Stimulated activated CD8-positive, alpha-beta memory T cell treated with anti-CD3 and anti-CD28 coated beads, Interleukin-7, amount 100 ng/mL, for 1 hour (primary cell): ENCODE data around the gene MAP2K6.
"Not testable (repeated sequence)": the region's sequence is repeated elsewhere in the genome, so short reads cannot be mapped to it uniquely, and the experiment has no call there.

Source experiments
- DNase-seq, 2 donors: peaks; one replicate each; pipeline ENCODE4 v3.0.0-alpha.2; 2020; ENCODE audit warnings: low read depth in 2 of 2

The MAP2K6 gene

DNA sequence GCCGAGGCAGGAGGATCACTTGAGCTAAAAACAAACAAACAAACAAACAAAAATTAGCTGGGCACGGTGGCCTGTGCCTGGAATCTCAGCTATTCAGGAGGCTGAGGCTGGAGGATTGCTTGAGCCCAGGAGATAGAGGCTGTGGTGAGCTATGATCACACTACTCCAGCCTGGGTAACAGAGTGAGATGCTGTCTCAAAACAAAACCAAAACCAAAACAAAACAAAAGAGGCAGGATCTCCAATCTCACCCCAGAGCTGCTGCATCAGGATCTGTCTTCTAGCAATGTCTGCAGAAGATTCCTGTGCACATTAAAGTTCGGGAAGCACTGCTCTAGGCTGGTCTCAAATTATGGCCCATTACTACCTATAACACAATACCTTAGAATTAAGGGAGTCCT lies 43.1 kb downstream of the MAP2K6 start:
- DNase-seq = no peak

GRCh38 chr17:69460963-69461922 lies 46.7 kb downstream of the MAP2K6 start:
- no peak for DNase-seq

DNA sequence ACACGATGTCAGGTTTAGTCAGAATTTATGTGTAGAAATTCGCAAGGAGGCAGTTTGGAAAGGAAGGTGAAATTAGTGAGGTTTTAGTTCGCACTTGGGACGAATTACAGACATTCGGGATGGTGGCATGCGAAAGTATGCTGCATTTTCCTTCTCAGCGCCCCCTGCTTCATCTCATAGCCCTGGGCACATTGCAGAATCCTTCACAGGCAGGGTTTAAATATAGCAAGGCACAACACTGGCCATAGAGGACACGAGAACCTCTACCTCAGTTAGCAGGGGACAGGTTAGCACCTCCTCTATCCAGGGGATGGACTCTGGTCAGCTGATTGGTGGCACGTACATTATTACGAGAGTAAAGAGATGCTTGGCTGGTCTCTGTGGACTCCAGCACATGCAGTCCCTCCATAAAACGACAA lies 47.5 kb downstream of the MAP2K6 start:
- no peak for DNase-seq

GRCh38 chr17:69462882-69463281 lies 48.4 kb downstream of the MAP2K6 start:
- DNase-seq = no peak

GRCh38 chr17:69466451-69466850 lies 52.0 kb downstream of the MAP2K6 start:
- no peak for DNase-seq

DNA sequence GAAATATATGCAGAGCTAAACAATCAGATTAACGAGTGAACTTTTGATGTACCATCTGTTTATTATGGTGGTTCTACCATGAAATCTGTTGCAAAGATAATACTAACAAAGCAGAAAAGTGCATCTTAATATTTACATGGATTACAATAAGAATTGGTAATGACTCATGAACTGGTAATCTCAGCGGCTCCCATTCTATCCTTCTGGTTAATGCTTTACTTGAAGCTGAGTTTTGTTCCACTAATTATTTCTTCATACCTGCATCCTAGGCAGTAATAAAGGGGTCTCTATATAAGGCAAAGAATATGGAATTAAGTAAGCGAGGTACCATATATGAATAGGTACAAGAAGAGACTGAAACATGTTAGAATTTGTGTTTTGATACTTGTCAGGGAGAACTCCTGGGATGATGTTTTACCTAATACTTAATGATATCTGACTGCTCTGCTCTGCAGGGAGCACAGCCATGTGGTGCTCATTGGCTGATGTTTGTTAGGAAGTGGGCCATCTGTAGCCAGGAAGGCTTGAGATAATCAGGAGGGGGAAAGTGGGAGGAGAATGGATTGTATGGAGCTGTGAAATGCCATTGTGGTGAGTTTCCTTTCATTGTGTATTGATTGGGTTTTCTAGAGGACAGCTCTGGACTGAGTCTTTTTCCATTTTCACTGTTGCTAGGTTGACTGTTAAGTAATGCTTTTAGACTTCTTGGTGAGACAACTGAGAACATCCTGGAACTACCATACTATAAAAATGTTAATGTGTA lies 52.6 kb downstream of the MAP2K6 start:
- no peak for DNase-seq

GRCh38 chr17:69468207-69468606 lies 53.7 kb downstream of the MAP2K6 start:
- no peak for DNase-seq

DNA sequence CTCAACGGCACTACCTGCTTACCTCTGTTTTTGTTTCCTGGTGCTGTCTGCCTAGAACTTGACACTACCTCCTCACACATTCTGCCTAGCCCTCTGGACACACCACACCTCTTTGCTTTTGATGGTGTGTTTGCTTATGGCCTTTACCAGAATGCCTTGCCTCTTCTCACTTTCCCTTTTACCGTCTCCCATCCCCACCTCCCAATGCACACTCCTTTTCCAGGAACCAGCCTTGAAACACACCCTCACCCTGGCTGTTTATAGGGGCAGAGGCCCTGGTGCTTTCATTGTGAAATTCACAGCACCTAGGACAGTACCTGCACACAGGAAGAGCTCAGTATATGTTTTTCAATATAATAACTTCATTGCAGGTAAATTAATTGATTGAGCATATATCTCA lies 56.2 kb downstream of the MAP2K6 start:
- DNase-seq = no peak

DNA sequence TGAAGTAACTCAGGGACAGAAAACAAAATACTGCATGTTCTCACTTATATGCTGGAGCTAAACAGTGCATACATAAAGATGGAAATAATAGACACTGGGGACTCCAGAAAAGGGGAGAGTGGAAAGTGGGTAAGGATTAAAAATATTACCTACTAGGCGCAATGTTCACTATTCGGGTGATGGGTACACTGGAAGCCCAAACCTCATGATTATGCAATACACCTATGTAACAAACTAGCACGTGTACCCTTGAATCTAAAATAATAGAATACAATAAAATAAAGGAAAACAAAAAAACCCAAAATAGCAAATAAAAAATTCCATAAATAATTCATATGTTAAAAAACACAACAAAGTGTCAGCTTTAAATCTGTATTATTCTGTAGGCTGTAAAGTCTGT lies 56.9 kb downstream of the MAP2K6 start:
- DNase-seq = no peak

DNA sequence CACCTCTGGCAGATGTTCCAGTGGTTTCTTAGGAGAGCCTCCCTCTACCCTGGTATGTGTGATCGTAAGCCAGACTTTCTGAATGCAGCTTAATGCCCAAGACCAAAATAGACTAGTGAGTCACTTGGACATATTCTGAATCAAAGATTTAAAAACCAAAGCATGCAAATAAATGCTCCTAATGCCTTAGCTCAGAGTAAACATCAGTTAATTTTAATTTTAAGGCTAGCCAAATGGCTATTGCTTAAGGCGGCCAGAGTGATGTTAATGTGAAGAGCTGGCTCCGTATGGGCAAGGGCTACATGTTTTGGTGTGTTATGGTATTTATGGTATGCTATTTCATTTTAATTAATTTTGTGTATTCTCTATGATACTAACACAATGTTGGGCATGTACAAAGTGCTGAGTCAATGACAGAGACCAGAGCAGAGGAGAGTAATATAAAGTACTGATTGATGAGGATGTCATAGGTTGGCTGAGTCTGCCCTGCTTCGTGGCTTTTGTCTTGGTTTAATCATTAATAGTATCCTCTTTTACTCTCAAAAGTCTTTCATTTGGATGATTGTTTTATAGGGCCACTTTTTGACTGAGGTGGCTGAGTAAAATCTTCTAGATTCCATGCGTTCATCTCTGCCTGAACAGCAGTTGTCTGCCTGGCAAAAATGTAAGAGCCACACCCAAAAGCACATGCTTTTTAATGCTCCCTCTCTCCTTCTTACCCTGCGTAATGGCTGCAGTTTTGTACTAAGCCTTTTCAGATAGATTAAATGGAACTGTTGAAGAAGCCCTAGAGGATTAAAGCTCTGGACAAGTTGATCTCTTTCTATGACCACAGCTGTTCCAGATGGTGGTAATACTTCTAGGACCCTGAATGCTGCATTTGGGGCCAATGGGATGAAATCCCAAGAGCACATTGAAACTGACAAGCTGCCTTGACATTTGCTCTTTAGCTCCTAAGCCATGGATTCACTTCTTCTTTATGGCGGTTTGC lies 59.6 kb downstream of the MAP2K6 start:
- no peak for DNase-seq

DNA sequence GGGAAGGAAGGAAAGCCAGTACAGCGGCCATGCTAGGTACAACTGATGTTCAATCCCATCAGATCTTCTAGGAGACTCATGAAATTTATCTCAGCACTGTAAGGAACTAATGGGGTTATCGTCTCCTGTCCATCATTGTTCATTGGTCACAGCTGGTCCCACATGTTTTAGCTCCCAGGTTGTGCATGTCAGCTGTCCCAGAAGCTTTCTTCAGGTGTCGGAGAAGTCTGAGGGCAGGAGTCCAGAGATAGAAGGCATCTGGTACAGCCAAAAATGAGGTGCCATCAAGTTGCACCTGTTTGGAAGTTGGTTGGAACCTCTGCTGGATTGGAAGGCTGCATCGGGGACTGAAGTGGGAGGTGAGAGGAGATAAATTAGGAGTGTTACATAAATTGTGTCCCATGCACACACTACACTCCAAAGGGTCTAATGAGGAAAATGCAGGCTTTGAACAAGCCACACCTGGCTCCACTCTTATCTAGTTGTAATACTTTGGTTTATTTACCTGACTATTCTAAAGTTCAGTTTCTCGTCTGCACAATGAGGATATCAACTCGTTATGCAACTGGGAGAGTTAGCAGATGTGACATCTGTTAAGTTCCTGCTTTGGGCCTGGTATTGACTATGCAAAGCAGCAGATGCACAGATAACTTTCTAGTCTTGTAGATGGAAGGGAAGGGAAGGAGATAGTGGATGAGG lies 62.9 kb downstream of the MAP2K6 start:
- DNase-seq = no peak

DNA sequence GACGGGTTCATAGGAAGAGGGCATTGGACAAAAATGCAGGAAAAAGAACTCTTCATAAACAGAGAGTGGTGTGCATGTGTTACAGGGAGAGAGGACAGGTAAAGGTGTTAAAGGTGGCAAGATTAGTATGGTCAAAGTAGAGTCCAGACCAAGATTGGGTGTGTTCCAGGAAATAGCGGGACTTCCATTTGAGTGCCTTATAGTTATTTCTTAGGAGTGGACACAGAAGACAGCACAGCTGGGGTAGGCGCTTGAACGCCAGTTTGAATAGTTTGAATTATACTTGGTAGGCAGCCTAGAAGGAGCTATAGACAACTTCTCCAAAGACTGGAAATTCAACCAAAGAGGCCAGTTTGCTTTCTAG lies 63.4 kb downstream of the MAP2K6 start:
- DNase-seq = no peak

DNA sequence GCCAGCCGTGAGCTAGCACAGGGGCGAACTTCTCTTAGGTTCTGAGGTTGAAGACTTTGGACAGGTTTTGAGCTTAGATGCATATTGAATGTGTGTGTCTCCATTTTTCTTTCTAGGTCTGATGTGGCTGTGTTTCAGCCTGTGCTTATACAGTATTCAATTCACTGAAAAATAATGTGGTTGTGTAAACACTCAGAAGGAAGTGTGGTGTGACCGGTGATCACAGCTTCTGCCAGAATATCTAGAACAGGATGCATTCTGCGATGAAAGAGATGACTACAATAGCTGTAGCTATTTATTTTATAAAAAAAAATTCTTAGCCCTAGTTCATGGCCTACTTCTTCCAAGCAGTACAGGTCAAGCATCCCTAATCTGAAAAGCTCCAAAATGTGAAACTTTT lies 64.4 kb downstream of the MAP2K6 start:
- no peak for DNase-seq

DNA sequence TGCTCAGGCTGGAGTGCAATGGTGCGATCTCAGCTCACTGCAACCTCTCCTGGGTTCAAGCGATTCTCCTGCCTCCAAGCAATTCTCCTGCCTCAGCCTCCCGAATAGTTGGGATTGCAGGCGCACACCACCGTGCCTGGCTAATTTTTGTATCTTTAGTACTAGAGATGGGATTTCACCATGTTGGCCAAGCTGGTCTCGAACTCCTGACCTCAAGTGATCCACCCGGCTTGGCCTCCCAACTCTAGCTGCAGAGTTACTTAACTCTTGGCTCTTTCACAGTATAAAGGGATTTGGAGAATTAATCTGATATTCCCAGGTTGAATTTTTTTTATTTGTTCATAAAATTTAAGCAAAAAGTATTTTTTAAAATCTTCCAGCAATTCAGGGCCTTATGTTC lies 65.3 kb downstream of the MAP2K6 start:
- not testable (repeated sequence) for DNase-seq

- DNase-seq = no peak
These were observed 65.7 kb downstream of the MAP2K6 start for GRCh38 chr17:69480245-69480644.

DNA sequence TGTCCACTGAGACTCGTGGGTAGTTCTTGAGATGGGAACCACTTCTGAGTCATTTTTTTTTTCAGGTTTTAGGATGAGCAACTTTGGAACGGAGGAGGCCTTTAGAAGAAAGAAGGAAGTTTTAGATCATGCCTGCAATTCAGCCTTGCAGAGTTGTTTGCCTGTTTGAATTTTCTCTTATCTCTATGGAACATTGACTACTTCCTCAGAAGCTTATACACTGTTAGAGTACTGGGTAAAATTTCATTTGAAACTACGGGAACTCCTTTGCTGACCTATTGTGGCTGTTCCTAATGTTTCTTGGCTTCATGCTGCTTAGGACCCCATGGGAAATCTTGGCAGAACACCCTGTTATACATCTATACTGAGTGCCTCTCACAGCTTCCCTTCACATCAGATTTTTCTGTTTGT lies 70.8 kb downstream of the MAP2K6 start:
- DNase-seq = no peak

DNA sequence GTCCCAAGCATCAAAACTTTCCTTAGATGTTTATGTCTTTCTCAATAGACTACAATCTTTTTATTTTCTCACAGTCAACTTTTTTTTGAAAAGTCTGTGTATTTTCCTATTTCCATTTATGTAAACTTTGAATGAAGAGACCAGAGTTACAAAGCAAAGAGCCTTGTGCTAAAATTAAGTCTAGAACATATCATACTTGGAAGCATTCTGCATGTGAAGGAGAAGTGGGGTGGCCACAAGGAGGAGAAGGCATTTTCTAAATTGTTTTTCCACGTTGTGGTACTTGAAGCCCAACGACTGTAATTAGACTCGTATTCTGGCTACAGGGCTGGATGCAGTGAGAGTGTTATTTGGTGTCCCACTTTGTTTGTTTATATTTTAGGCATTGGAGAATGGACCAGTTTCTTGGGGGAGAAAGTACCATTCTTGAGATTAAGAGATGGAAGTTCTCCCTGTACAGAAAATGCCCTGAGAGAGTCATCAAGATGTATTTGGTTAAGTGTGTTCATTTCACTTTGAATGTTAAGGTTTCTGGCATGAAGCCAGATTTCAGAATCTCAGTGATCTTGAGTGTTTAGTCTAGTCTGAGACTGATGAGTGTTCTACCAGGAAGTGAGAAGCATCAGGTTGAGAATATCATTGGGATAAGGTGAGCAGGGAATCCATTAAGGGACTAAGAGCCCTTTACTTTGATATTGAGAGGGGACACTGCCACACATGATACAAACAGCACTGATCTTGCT lies 71.6 kb downstream of the MAP2K6 start:
- DNase-seq = no peak

DNA sequence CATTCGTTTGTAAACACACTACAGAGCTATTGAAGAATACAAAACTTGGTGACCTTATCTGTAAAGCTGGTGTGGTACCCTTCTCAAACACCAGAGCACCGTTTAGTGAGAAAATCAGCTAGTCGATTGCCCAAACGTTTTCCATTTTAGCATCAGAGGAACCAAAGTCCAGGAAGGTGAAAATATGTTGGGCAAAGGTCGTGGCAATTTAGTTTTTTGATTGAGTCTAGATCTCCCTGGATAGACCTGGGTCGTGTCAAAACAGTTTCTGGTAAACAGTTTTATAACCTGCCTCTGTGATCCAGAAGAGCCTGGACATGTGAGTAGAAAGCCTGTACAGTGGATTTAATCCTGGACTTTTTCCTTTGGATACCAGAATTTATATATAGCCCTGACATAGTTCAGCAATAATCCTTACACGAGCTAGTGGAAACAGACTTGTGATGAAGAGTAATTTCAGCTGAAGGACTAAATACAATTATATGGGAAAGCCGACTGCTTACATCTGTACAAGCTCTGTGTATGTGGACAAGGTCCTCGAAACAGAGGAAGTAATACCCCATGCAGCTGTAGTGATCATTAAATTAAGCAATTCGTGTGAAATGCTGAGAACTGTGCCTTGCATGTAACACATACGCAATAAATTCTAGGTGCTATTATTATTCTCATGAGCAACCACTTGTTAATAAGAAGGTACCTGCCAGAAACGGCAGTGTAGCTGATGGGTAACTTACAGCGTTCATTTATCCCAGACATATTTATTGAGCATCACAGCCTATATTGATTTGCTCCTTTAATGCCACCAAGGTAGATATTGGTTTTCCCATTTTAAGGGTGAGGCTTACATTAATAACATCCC lies 72.5 kb downstream of the MAP2K6 start:
- DNase-seq = no peak

GRCh38 chr17:69489313-69489712 lies 74.8 kb downstream of the MAP2K6 start:
- DNase-seq = no peak
